Measurements from ENCODE around the gene CPXM2. TPM values are rescaled to one million over a fixed set of nuclear protein-coding genes. Genes with fewer than 3 reads are reported as not detected.

Gene CPXM2
- total and polyA plus RNA-seq, 2 donors (not counting 1 experiment from before 2014, with no cell fraction given), result not detected

DNA sequence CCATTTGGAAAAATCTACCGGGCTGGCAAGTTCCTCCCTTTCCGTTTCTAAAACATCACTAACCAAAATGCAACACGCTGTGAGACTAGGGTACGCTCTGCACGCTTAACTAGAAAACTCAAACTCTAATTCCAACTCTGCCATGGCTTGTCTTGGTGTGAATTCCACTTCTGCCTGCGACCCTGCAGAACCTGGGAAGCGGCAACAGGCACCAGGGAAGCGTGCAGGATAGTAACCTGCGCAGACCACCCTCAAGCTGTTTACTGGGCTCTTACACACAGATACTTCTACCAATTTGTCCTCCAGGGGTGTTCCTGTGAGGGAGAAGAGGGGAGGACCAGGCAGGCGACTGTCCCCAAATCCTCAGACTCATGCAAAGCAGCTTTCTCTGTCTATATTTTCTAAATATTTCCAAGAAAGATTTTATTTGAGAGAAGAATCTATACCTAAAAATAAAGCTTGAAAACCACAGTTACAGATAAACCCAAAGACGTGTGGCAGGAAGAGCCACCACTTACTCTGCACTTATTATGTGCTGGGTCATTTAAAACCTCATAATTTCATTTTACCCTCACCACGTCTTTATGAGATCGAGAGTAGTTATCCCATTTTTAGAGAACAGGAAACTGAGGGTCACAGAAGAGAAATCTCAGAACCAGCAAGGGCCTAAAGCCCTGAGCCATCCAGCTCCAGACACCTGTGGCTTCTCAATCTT lies 52.9 kb downstream of the CPXM2 start:
- POLR2A ChIA-PET, result no interaction called here
- Histone ChIP-seq H3K79me2 (ENCODE audit: control insufficient read depth, insufficient read depth, low read length) (no peaks in the 10 kb centered on the region), H2AFZ (ENCODE audit: insufficient read depth, low read depth, low read length, poor library complexity, severe bottlenecking) (no peak overlapping the region), H4K20me1 (ENCODE audit: control insufficient read depth, insufficient read depth, low read length, poor library complexity, severe bottlenecking) (no peaks in the 10 kb centered on the region), H3K27me3 (replicated peaks in 1 of 4; ENCODE audit: control extremely low read depth in 1 of 4, control insufficient read depth in 3 of 4, insufficient read depth in 4 of 4, low read length in 3 of 4) (peaks cover 0 to 6% (median 2%) of the 10 kb centered on the region in 4 experiments), H3K4me1 (ENCODE audit: control insufficient read depth in 2 of 2, insufficient read depth in 2 of 2, low read length in 2 of 2) (no peaks in the 10 kb centered on the region), H3K4me2 (replicated peaks; ENCODE audit: low read depth, low read length, poor library complexity, severe bottlenecking) (no peak overlapping the region), H3K36me3 (replicated peaks in 1 of 2; ENCODE audit: control extremely low read depth in 1 of 2, control insufficient read depth in 1 of 2, extremely low read depth in 1 of 2, insufficient read depth in 2 of 2, low read length in 1 of 2) (no peaks in the 10 kb centered on the region), H3K27ac (ENCODE audit: low read length in 2 of 2) (no peak overlapping the region), H3K9ac (ENCODE audit: low read length) (no peak overlapping the region), H3K9me3 (ENCODE audit: control extremely low read depth in 1 of 3, control insufficient read depth in 2 of 3, insufficient read depth in 1 of 3, low read length in 2 of 3) (peaks cover 0 to 6% (median 0%) of the 10 kb centered on the region in 3 donors), H3K4me3 (ENCODE audit: control extremely low read depth in 1 of 5, extremely low read depth in 1 of 5, insufficient read depth in 1 of 5, low read depth in 2 of 5, low read length in 4 of 5) (no peak overlapping the region)
- no peak overlapping the region for H3K27ac Mint-ChIP-seq
- intact Hi-C loops (cut with micrococcal nuclease), result no loop called here
- ATAC-seq (ENCODE audit: low read depth) (no peak), DNase-seq (no peak)
- 89% methylated on average over 9 of the region's 13 CpGs for WGBS (ENCODE audit: insufficient coverage)
- H3K27me3 Mint-ChIP-seq, result peaks cover 38% of the 10 kb centered on the region
- H3K4me3 Mint-ChIP-seq, result no peak overlapping the region
- H3K9me3 Mint-ChIP-seq (ENCODE audit: insufficient read depth), result no peaks in the 10 kb centered on the region
- CTCF ChIA-PET, result no interaction called here
- TF ChIP-seq, protein P1, sequence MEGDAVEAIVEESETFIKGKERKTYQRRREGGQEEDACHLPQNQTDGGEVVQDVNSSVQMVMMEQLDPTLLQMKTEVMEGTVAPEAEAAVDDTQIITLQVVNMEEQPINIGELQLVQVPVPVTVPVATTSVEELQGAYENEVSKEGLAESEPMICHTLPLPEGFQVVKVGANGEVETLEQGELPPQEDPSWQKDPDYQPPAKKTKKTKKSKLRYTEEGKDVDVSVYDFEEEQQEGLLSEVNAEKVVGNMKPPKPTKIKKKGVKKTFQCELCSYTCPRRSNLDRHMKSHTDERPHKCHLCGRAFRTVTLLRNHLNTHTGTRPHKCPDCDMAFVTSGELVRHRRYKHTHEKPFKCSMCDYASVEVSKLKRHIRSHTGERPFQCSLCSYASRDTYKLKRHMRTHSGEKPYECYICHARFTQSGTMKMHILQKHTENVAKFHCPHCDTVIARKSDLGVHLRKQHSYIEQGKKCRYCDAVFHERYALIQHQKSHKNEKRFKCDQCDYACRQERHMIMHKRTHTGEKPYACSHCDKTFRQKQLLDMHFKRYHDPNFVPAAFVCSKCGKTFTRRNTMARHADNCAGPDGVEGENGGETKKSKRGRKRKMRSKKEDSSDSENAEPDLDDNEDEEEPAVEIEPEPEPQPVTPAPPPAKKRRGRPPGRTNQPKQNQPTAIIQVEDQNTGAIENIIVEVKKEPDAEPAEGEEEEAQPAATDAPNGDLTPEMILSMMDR (IDR thresholded peaks at IDR 0.05), result no peak
- TF ChIP-seq EZH2 (IDR thresholded peaks at IDR 0.05; ENCODE audit: borderline replicate concordance, insufficient read depth, low read depth, low read length, poor library complexity, severe bottlenecking), result no peak
- H3K4me1 Mint-ChIP-seq, result no peaks in the 10 kb centered on the region

DNA sequence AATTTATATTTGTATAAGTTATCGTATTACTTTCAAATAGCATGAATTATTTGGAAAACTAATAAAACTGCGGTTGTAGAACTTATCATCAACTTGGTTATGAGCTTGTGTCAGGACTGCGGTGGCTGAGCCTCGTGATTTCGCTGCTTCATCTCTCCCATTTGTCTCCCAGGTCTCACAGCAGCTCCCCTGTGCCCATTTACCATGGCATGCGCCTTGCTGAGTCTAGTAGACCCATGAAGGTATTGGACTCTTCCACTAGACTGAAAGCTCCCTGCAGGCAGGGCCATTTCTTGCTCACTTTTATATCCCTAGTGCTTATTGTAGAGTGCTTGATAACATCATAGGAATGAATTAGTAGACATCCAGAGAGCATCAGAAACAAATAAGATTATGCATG lies 53.9 kb downstream of the CPXM2 start:
- no peak overlapping the region for H3K9ac ChIP-seq (ENCODE audit: low read length)
- H3K79me2 ChIP-seq (ENCODE audit: control insufficient read depth, insufficient read depth, low read length), result no peaks in the 10 kb centered on the region
- H3K27ac ChIP-seq (ENCODE audit: low read length in 2 of 2), result no peak overlapping the region
- no peak overlapping the region for H3K4me3 ChIP-seq (ENCODE audit: control extremely low read depth in 1 of 5, extremely low read depth in 1 of 5, insufficient read depth in 1 of 5, low read depth in 2 of 5, low read length in 4 of 5)
- CTCF ChIA-PET, result no interaction called here
- H3K27me3 Mint-ChIP-seq, result peaks cover 39% of the 10 kb centered on the region
- intact Hi-C loops (cut with micrococcal nuclease), result no loop called here
- no peak overlapping the region for H3K4me3 Mint-ChIP-seq
- 94% methylated on average over 4 of the region's 6 CpGs for WGBS (ENCODE audit: insufficient coverage)
- ATAC-seq (ENCODE audit: low read depth) (no peak), DNase-seq (no peak)
- peaks cover 0 to 13% (median 2%) of the 10 kb centered on the region in 4 experiments for H3K27me3 ChIP-seq (replicated peaks in 1 of 4; ENCODE audit: control extremely low read depth in 1 of 4, control insufficient read depth in 3 of 4, insufficient read depth in 4 of 4, low read length in 3 of 4)
- H3K4me1 ChIP-seq (ENCODE audit: control insufficient read depth in 2 of 2, insufficient read depth in 2 of 2, low read length in 2 of 2), result no peaks in the 10 kb centered on the region
- H2AFZ ChIP-seq (ENCODE audit: insufficient read depth, low read depth, low read length, poor library complexity, severe bottlenecking), result no peak overlapping the region
- TF ChIP-seq EZH2 (IDR thresholded peaks at IDR 0.05; ENCODE audit: borderline replicate concordance, insufficient read depth, low read depth, low read length, poor library complexity, severe bottlenecking), result no peak
- TF ChIP-seq, protein P1 (IDR thresholded peaks at IDR 0.05), result no peak
- H3K36me3 ChIP-seq (replicated peaks in 1 of 2; ENCODE audit: control extremely low read depth in 1 of 2, control insufficient read depth in 1 of 2, extremely low read depth in 1 of 2, insufficient read depth in 2 of 2, low read length in 1 of 2), result no peaks in the 10 kb centered on the region
- H3K9me3 Mint-ChIP-seq (ENCODE audit: insufficient read depth), result no peaks in the 10 kb centered on the region
- no peak overlapping the region for H3K27ac Mint-ChIP-seq
- no peak overlapping the region for H3K4me2 ChIP-seq (replicated peaks; ENCODE audit: low read depth, low read length, poor library complexity, severe bottlenecking)
- no peaks in the 10 kb centered on the region for H3K4me1 Mint-ChIP-seq
- peaks cover 0 to 6% (median 0%) of the 10 kb centered on the region in 3 donors for H3K9me3 ChIP-seq (ENCODE audit: control extremely low read depth in 1 of 3, control insufficient read depth in 2 of 3, insufficient read depth in 1 of 3, low read length in 2 of 3)
- H4K20me1 ChIP-seq (ENCODE audit: control insufficient read depth, insufficient read depth, low read length, poor library complexity, severe bottlenecking), result no peaks in the 10 kb centered on the region
- POLR2A ChIA-PET, result no interaction called here
